GM12878 (cell line): ENCODE results near the gene RTN4RL1. TPM values are rescaled to one million over a fixed set of nuclear protein-coding genes. Genes with fewer than 3 reads are reported as not detected.

Experiments
- ATAC-seq: fragments of 200-7000 bp; cut with Tn5 transposase; 3 replicates; pipeline ENCODE4 v1.9.1; 2020; ENCODE audit warnings: mild to moderate bottlenecking, moderate library complexity
- BruUV-seq: library from RNA; stranded (reverse); fragments of 400-500 nt; replicated peaks from 2 replicates; lab custom pipeline; 2021; lab: Mats Ljungman, UMichigan
- CTCF ChIA-PET: fragments of 300-600 bp; sonication (Branson Sonifier 250); formaldehyde crosslinking; extraction: SDS; loops from one replicate; lab custom pipeline; 2021; ENCODE audit warnings: inconsistent platforms; lab: Yijun Ruan, JAX
- POLR2A ChIA-PET: fragments of 350-600 bp; formaldehyde crosslinking; extraction: SDS; loops from one replicate; lab custom pipeline; 2021; ENCODE audit warnings: inconsistent platforms; lab: Charles Lee
- RAD21 ChIA-PET: fragments of 300-600 bp; sonication (Branson Sonifier 250); formaldehyde crosslinking; loops from one replicate; lab custom pipeline; 2023; ENCODE audit warnings: antibody characterized with exemption; ENCODE audit not compliant: unreplicated experiment; lab: Charles Lee
- SMC1A ChIA-PET: fragments of 300-600 bp; sonication (Branson Sonifier 250); formaldehyde crosslinking; loops from one replicate; lab custom pipeline; 2023; ENCODE audit not compliant: unreplicated experiment, uncharacterized antibody; lab: Charles Lee
- DNase-seq: peaks from one replicate; pipeline ENCODE4 v3.0.0-alpha.2; 2011; ENCODE audit warnings: low read depth, low spot score
- FAIRE-seq: peaks from 3 replicates; lab custom pipeline; 2011; peaks lifted over from hg19 to GRCh38; lab: Jason Lieb, UNC
- H2AFZ ChIP-seq: 2 replicates; pipeline ENCODE4 v1.6.0; 2011; ENCODE audit warnings: low read depth, low read length, control low read depth; ENCODE audit not compliant: control insufficient read depth
- H3K27ac ChIP-seq: 2 replicates; pipeline ENCODE4 v1.5.1; 2011; ENCODE audit warnings: control low read depth; ENCODE audit not compliant: control insufficient read depth, insufficient read depth
- H3K27me3 ChIP-seq, 2 experiments: replicated peaks in 1 of 2; 2 replicates each; pipeline versions ENCODE4 v1.6.0 to v1.6.1; 2011; ENCODE audit warnings: low read length in 1 of 2; ENCODE audit not compliant: control insufficient read depth in 2 of 2, insufficient read depth in 2 of 2
- H3K36me3 ChIP-seq, 2 experiments: 2 replicates each; pipeline ENCODE4 v1.5.1; 2011; ENCODE audit warnings: low read length in 1 of 2; ENCODE audit not compliant: control insufficient read depth in 2 of 2, insufficient read depth in 2 of 2
- H3K4me1 ChIP-seq: 2 replicates; pipeline ENCODE4 v1.6.1; 2011; ENCODE audit warnings: mild to moderate bottlenecking, low read length, moderate library complexity, mixed read lengths; ENCODE audit not compliant: control insufficient read depth, insufficient read depth
- H3K4me2 ChIP-seq: 2 replicates; pipeline ENCODE4 v1.6.0; 2011; ENCODE audit warnings: control low read depth; ENCODE audit not compliant: control insufficient read depth, insufficient read depth
- H3K4me3 ChIP-seq: fragments of 200-600 bp; sonication (generic); 2 replicates; pipeline ENCODE4 v1.5.1; 2016
- H3K79me2 ChIP-seq: 2 replicates; pipeline ENCODE4 v1.6.0; 2011; ENCODE audit warnings: low read length; ENCODE audit not compliant: control insufficient read depth, insufficient read depth
- H3K9ac ChIP-seq: 2 replicates; pipeline ENCODE4 v1.8.0; 2011; ENCODE audit warnings: low read length, control low read depth, mixed read lengths; ENCODE audit not compliant: control insufficient read depth, insufficient read depth
- H3K9me3 ChIP-seq: replicated peaks from 3 replicates; pipeline ENCODE4 v1.5.1; 2011; ENCODE audit warnings: mild to moderate bottlenecking, low read length; ENCODE audit not compliant: control insufficient read depth, insufficient read depth
- H4K20me1 ChIP-seq: 2 replicates; pipeline ENCODE4 v1.6.0; 2011; ENCODE audit not compliant: control insufficient read depth, insufficient read depth
- EED ChIP-seq: sonication (generic); IDR thresholded peaks from 2 replicates; pipeline ENCODE4 v1.6.1; 2016; ENCODE audit warnings: antibody characterized with exemption, low read depth
- GATAD2B ChIP-seq: fragments of 450-650 bp; conservative IDR thresholded peaks from 2 replicates; pipeline ENCODE4 v1.6.1; 2017; ENCODE audit warnings: low read depth, mild to moderate bottlenecking, moderate library complexity
- JUNB ChIP-seq: IDR thresholded peaks from 2 replicates; pipeline ENCODE4 v1.6.1; 2016; ENCODE audit warnings: antibody characterized with exemption, mild to moderate bottlenecking
- MEF2B ChIP-seq: fragments of 450-650 bp; IDR thresholded peaks from 2 replicates; pipeline ENCODE4 v1.6.1; 2018; ENCODE audit warnings: mild to moderate bottlenecking, moderate library complexity; ENCODE audit not compliant: partially characterized antibody, poor library complexity, severe bottlenecking
- MTA2 ChIP-seq: fragments of 450-650 bp; IDR thresholded peaks from 2 replicates; pipeline ENCODE4 v1.6.1; 2016; ENCODE audit warnings: low read depth, mild to moderate bottlenecking, moderate library complexity
- MTA3 ChIP-seq: IDR thresholded peaks from 2 replicates; pipeline ENCODE4 v1.6.1; 2012; ENCODE audit warnings: low read length, inconsistent platforms, borderline replicate concordance
- NFYA ChIP-seq: IDR thresholded peaks from 2 replicates; pipeline ENCODE4 v1.6.1; 2011; ENCODE audit warnings: low read depth, mild to moderate bottlenecking, low read length, improper control_type of control experiment, borderline replicate concordance
- NKRF ChIP-seq: fragments of 450-650 bp; conservative IDR thresholded peaks from 2 replicates; pipeline ENCODE4 v1.6.1; 2017; ENCODE audit warnings: mild to moderate bottlenecking, moderate library complexity
- PRDM15 ChIP-seq: fragments of 450-650 bp; formaldehyde crosslinking; IDR thresholded peaks from 2 replicates; pipeline ENCODE4 v1.4.0; 2020; ENCODE audit warnings: mild to moderate bottlenecking, moderate library complexity
- SP1 ChIP-seq: IDR thresholded peaks from one replicate; pipeline ENCODE4 v1.6.1; 2011; ENCODE audit warnings: low read depth, low read length
- TCF7 ChIP-seq: IDR thresholded peaks from 2 replicates; pipeline ENCODE4 v1.6.1; 2014; ENCODE audit warnings: antibody characterized with exemption, borderline replicate concordance
- YY1 ChIP-seq: IDR thresholded peaks from 2 replicates; pipeline ENCODE4 v1.6.1; 2011; ENCODE audit warnings: low read depth, mild to moderate bottlenecking, low read length
- ZNF217 ChIP-seq: fragments of 450-650 bp; IDR thresholded peaks from 2 replicates; pipeline ENCODE4 v1.6.1; 2017; ENCODE audit warnings: antibody characterized with exemption, mild to moderate bottlenecking
- ZNF384 ChIP-seq: IDR thresholded peaks from 2 replicates; pipeline ENCODE4 v1.6.1; 2012; ENCODE audit warnings: low read depth, mild to moderate bottlenecking, low read length, improper control_type of control experiment, borderline replicate concordance
- WGBS: methylation state at CpG from one replicate; pipeline ENCODE4 v1.1.6; 2016; ENCODE audit warnings: low lambda C conversion rate; ENCODE audit not compliant: insufficient replicate concordance, insufficient coverage; ENCODE audit errors: missing lambda C conversion rate; 5-methylcytosine and 5-hydroxymethylcytosine counted together
- in situ Hi-C: fragments of 300-500 bp; cut with MboI; formaldehyde crosslinking; loops from 9 replicates; pipeline ENCODE4 v1.14.3; 2018; ENCODE audit warnings: mixed read lengths
- intact Hi-C: fragments of 100-400 bp; cut with micrococcal nuclease; formaldehyde crosslinking; loops from one replicate; pipeline ENCODE4 v1.14.2; 2022; ENCODE audit not compliant: unreplicated experiment
- polyA plus RNA-seq, 11 experiments: library from polyadenylated mRNA; depleted of rRNA in 4 of 11; unstranded in 6 of 11; stranded (reverse) in 5 of 11; fragments of >200 nt; fragmentation: Nextera tagmentation in 4 of 11; fragmentation: Illumina TruSeq in 1 of 11; extraction: Ambion mirVana in 4 of 11; extraction: Trizol in 1 of 11; gene quantifications; 1 replicate in 1 of 11; 2 replicates in 10 of 11; pipeline versions ENCODE4 v1.2.1 to v1.2.3, GENCODE V29; 2011 to 2016; ENCODE audit warnings: inconsistent platforms in 2 of 11, missing spikeins in 2 of 11, low read depth in 1 of 11
- total RNA-seq, 4 experiments: library from RNA; depleted of rRNA in 3 of 4; stranded (reverse); fragments of >200 nt in 3 of 4; fragmentation: Illumina TruSeq in 1 of 4; extraction: Trizol in 1 of 4; gene quantifications; 2 replicates each; pipeline versions ENCODE4 v1.2.1 to v1.2.3, GENCODE V29; 2013 to 2021

RTN4RL1 gene
- total and polyA plus RNA-seq, 10 of the 15 experiments (the other 5 are each of a cell fraction or from before 2014, with no cell fraction given): 0.08 to 0.11 (median 0.10) TPM; not detected in 7

GRCh38 chr17:1963250-1963649 is 61.9 kb downstream of the RTN4RL1 start:
- Histone ChIP-seq H3K9ac (no peak overlapping the region), H3K79me2 (no peaks in the 10 kb centered on the region), H3K27me3 (no peaks in the 10 kb centered on the region), H3K27ac (no peak overlapping the region), H4K20me1 (no peaks in the 10 kb centered on the region), H3K4me1 (no peaks in the 10 kb centered on the region), H3K9me3 (no peaks in the 10 kb centered on the region), H3K36me3 (no peaks in the 10 kb centered on the region), H3K4me3 (no peak overlapping the region), H3K4me2 (no peak overlapping the region), H2AFZ (no peak overlapping the region)
- DNase-seq: no peak
- no peak for ATAC-seq
- TF ChIP-seq SP1 (no peak), YY1 (no peak), JUNB (no peak), TCF7 (no peak)
- ChIA-PET RAD21 (no interaction called here), POLR2A (interaction anchor here (0.5 to 0.6 kb wide), 2 partner anchors 50 to 164 kb away, joined by 3 to 4 read pairs; no protein-coding TSS in a partner anchor), SMC1A (no interaction called here), CTCF (no interaction called here)
- in situ Hi-C loops: no loop called here
- FAIRE-seq: no peak
- intact Hi-C loops: no loop called here
- no TSS peak for BruUV-seq
- WGBS: 53% methylated on average over 7 of the region's 7 CpGs

GRCh38 chr17:1961189-1961588 is 63.9 kb downstream of the RTN4RL1 start:
- in situ Hi-C loops (no loop called here), intact Hi-C loops (no loop called here)
- RAD21 ChIA-PET: no interaction called here
- no peak for ATAC-seq
- Histone ChIP-seq H3K27ac (no peak overlapping the region), H3K27me3 (no peaks in the 10 kb centered on the region), H3K4me3 (no peak overlapping the region), H3K9me3 (no peaks in the 10 kb centered on the region), H2AFZ (no peak overlapping the region), H4K20me1 (no peaks in the 10 kb centered on the region), H3K79me2 (no peaks in the 10 kb centered on the region), H3K36me3 (no peaks in the 10 kb centered on the region), H3K9ac (no peak overlapping the region), H3K4me2 (no peak overlapping the region), H3K4me1 (no peaks in the 10 kb centered on the region)
- SMC1A ChIA-PET: no interaction called here
- 44% methylated on average over 14 of the region's 14 CpGs for WGBS
- FAIRE-seq: no peak
- CTCF ChIA-PET: no interaction called here
- POLR2A ChIA-PET: no interaction called here
- no peak for DNase-seq
- no TSS peak for BruUV-seq
- TF ChIP-seq ZNF217 (no peak), NFYA (no peak), GATAD2B (no peak), MTA2 (no peak), MTA3 (no peak), PRDM15 (CRISPR knock-in tag) (no peak), NKRF (no peak), ZNF384 (no peak), MEF2B (no peak), EED (no peak)
